ENCODE data around the gene COX6A1.

Gene COX6A1

DNA sequence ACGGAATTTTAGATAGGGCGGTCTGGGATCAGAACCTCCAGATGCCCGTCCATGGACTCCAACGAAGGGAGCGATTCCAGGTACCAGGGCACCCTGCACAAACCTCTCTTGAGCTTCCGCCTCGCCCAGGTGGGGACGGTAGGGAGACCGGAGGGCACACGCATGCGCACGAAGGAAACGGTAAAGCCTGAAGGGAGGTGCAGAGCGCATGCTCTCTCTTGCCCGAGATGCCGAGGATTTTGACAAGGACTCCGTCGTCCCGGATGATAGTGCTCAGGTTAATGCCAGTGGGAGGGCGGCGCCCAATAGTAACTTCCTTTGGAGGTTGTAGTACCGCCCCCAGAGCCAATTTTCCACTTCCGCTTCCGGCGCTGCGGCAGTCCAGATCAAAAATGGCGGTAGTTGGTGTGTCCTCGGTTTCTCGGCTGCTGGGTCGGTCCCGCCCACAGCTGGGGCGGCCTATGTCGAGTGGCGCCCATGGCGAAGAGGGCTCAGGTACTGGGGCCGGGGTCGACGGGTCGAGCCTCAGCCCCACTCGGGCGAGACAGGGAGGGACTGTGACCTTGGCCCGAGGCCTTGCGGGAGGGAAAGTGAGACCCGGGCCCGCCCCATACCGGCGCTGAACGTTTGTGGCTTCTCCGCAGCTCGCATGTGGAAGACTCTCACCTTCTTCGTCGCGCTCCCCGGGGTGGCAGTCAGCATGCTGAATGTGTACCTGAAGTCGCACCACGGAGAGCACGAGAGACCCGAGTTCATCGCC lies at the start of gene COX6A1:
Gene COX6A1, plus strand, starts transcription at position 379 of the 760 bp plus-strand sequence. Its CDS starts 14 bp downstream, at position 393.
- DNase-seq (ENCODE audit: low read depth in 2 of 2): peak; percentile 96 to 98

DNA sequence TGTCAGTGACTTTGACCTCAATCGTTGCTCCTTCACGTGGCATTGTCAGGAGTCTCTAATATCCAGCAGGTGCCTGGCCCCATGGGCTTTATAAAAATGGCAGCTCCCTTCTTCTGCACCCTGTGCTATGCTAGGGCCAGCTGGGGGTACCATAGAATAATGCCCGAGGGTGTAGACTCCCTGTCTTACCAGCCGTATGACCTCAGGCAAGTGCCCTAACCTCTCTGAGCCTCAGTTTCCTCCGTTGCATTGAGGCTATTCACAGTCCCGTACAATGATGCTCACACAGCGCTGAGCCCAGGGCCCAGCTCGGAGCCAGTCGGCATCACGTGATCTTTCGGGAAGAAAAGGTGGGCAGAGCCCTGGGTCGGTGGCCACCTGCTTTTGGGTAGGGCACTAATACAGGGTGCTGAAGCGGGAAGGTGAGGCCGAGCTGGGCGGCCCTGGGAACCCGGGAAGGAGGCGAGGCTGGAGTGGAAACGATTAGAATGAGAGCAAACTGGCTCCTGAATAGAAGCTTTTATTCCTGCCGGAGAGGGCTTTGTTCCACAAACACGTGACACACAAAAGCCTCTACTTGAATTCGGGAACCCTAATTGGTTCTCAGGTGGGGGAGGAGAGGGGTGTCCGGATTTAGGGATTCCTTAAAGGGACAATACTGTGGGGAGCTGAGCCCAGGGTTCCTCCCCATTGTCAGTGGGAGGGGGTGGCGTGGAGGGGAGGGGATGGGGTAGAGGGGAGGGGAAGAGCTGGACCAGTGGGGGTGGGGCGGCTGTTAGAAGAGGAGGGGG lies 49.0 kb upstream of the COX6A1 start:
- no peak for DNase-seq (ENCODE audit: low read depth in 2 of 2)

GRCh38 chr12:120390540-120391120 lies 47.3 kb upstream of the COX6A1 start:
- DNase-seq (ENCODE audit: low read depth in 2 of 2): no peak

- DNase-seq (ENCODE audit: low read depth in 2 of 2): no peak
These were observed 43.2 kb upstream of the COX6A1 start for GRCh38 chr12:120394483-120395367.

- no peak for DNase-seq (ENCODE audit: low read depth in 2 of 2)
These were observed 39.9 kb upstream of the COX6A1 start for GRCh38 chr12:120397824-120398540.

DNA sequence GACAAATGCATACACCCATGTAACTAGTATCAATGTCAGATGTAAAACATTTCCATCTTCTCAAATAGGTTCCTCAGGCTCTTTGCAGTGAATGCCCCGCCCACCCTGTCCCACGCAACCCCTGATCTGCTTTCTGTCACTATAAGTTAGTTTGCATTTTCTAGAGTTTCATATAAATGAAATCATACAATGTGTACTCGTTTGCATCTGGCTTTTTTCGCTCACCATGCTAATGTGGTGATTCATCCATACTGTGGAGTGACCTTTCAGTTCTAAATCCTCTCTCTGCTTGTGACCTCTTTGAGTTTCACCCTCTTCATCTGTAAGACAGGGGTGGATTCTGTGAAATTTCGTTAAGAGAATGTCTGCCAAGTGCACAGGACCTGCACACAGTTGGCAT lies 38.4 kb upstream of the COX6A1 start:
- DNase-seq (ENCODE audit: low read depth in 2 of 2): no peak

GRCh38 chr12:120402217-120402616 lies 35.7 kb upstream of the COX6A1 start:
- DNase-seq (ENCODE audit: low read depth in 2 of 2): no peak

DNA sequence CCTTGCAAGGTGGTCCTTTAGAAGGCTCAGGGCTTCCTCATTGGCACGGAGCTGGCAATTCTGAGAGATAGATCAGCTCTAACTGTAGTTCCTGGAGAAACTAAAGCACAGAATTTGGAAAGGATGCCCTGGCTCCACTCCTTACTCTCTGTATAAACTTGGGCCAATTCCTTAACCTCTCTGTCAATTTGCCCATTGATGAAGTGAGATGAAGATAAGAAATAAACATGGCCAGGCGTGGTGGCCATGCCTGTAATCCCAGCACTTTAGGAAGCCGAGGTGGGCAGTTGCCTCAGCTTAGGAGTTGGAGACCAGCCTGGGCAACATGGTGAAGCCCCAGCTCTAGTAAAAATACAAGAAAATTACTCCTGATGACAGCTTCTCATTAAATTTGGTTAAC lies 34.0 kb upstream of the COX6A1 start:
- DNase-seq (ENCODE audit: low read depth in 2 of 2): no peak

GRCh38 chr12:120404271-120404670 lies 33.6 kb upstream of the COX6A1 start:
- DNase-seq (ENCODE audit: low read depth in 2 of 2): no peak

- no peak for DNase-seq (ENCODE audit: low read depth in 2 of 2)
These were observed 31.8 kb upstream of the COX6A1 start for GRCh38 chr12:120406069-120406468.

DNA sequence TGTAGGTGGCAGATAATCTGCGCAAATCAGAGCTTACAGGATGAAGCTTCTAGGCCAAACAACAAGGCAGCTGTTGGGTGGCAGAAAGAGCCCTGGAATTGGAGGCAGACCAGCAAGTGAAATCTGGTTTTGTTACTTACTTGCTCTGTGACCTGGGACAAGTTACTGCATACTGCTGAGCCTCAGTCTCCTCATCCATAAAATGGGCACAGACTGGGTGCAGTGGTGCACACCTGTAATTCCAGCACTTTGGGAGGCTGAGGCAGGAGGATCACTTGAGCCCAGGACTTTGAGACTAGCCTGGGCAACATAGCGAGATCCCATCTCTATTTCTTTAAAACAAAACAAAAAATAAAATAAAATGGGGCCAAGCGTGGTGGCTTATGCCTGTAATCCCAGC lies 31.4 kb upstream of the COX6A1 start:
- no peak for DNase-seq (ENCODE audit: low read depth in 2 of 2)

GRCh38 chr12:120408771-120409170 lies 29.1 kb upstream of the COX6A1 start:
- no peak for DNase-seq (ENCODE audit: low read depth in 2 of 2)

DNA sequence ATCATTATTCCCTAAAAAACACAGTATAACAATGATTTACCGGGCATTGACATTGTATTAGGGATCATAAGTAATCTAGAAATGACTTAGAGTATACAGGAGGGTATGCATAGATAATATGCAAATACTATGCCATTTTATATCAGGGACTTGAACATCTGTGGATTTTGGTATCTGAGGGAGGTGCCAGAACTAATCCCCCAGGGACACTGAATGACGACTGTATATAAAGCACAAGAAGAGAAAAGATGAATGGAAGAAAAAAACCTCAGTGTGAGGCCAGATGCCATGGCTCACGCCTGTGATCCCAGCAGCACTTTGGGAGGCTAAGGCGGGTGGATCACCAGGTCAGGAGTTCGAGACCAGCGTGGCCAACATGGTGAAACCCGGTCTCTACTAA lies 25.5 kb upstream of the COX6A1 start:
- no peak for DNase-seq (ENCODE audit: low read depth in 2 of 2)

- no peak for DNase-seq (ENCODE audit: low read depth in 2 of 2)
These were observed 23.8 kb upstream of the COX6A1 start for GRCh38 chr12:120413901-120414695.

GRCh38 chr12:120416490-120417216 lies 21.3 kb upstream of the COX6A1 start:
- no peak for DNase-seq (ENCODE audit: low read depth in 2 of 2)

GRCh38 chr12:120417917-120418580 lies 19.9 kb upstream of the COX6A1 start:
- DNase-seq (ENCODE audit: low read depth in 2 of 2): no peak

- DNase-seq (ENCODE audit: low read depth in 2 of 2): no peak
These were observed 16.2 kb upstream of the COX6A1 start for GRCh38 chr12:120421701-120422100.

DNA sequence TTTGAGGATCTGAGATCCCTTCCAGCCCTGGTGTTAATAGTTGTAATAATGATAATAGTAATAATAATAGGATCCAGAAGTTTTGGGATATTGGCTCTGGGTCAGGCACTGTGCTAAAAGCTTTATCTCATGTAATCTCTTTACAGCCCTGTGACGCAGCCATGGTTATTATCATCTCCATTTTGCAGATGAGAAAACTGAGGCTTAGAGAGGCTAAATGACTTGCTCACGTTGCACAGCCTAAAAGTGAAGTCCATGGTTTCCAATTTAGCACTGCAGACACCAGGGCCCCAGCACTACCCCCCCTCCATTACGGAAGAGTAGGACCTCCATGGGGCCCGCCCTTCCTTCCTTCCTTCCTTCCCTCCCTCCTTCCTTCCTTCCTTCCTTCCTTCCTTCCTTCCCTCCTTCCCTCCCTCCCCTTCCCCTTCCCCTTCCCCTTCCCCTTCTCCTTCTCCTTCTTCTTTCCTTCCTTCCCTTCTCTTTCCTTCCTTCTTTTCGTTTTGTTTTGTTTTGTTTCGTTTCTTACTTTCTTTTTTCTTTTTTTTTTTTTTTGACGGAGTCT lies 14.9 kb upstream of the COX6A1 start:
- no peak for DNase-seq (ENCODE audit: low read depth in 2 of 2)

GRCh38 chr12:120425797-120426196 lies 12.1 kb upstream of the COX6A1 start:
- DNase-seq (ENCODE audit: low read depth in 2 of 2): no peak
